ENCODE results near the gene TRIM2.

DNA sequence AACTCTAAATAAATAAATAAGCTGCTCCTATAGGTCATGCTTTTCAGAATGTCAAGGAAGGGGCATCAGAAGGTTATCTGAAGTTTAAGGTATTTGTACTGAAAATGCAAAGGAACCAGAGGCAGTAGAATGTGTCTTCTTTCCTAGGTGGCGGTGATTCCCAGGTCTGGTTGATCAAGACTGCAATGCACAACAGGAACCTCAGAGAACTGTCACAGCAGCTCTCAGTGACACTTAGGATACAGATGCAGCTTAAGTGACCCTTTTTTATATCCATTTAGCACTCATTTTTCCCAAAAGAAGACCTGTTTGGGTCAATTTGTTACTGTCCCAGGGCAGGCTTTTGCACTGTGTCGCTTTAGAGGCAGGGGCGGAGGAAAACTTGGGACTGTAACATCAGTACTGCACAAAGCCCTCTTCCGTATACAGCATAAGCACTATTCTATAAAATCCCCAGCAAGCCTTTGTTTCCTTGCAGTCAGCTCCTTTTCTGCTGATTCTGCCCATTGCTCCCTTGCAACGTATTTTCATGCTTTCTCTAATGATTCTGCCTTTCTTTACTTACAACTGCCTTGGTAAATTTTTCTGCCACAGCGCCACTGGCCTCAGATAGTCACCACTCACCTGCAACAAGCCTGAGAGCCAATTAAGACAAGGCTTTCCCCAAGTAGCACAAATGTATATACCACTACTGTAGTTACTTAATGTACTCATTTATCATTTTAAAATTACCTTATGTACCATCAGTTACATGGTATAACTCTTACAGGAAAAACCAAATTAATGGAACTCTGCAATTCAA, 138.7 kb downstream of the TRIM2 start:
- TF ChIP-seq, protein P1, sequence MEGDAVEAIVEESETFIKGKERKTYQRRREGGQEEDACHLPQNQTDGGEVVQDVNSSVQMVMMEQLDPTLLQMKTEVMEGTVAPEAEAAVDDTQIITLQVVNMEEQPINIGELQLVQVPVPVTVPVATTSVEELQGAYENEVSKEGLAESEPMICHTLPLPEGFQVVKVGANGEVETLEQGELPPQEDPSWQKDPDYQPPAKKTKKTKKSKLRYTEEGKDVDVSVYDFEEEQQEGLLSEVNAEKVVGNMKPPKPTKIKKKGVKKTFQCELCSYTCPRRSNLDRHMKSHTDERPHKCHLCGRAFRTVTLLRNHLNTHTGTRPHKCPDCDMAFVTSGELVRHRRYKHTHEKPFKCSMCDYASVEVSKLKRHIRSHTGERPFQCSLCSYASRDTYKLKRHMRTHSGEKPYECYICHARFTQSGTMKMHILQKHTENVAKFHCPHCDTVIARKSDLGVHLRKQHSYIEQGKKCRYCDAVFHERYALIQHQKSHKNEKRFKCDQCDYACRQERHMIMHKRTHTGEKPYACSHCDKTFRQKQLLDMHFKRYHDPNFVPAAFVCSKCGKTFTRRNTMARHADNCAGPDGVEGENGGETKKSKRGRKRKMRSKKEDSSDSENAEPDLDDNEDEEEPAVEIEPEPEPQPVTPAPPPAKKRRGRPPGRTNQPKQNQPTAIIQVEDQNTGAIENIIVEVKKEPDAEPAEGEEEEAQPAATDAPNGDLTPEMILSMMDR (IDR thresholded peaks at IDR 0.05; ENCODE audit: low read depth, low read length, poor library complexity, severe bottlenecking): no peak
- no peak for TF ChIP-seq EZH2phosphoT487 (IDR thresholded peaks at IDR 0.05; ENCODE audit: borderline replicate concordance, low read length)

Data from DOHH2 (cell line).